K562 (cell line): Measurements from ENCODE around the gene LAMTOR4. TPM values are rescaled to one million over a fixed set of nuclear protein-coding genes. Genes with fewer than 3 reads are reported as not detected.

Experiments
- CBFA2T2 ChIP-seq: fragments of 450-650 bp; conservative IDR thresholded peaks from 2 replicates; pipeline ENCODE4 v1.6.1; 2017; ENCODE audit warnings: mild to moderate bottlenecking
- CBX8 ChIP-seq: fragments of 200-600 bp; sonication (generic); IDR thresholded peaks from 2 replicates; pipeline ENCODE4 v1.6.1; 2012; ENCODE audit warnings: borderline replicate concordance, mixed run types, low read depth, mild to moderate bottlenecking, moderate library complexity, mixed read lengths, low read length, control low read depth, inconsistent platforms; ENCODE audit not compliant: poor library complexity, severe bottlenecking; ENCODE audit errors: extremely low read depth
- DEAF1 ChIP-seq: fragments of 450-650 bp; formaldehyde crosslinking; IDR thresholded peaks from 2 replicates; pipeline ENCODE4 v1.4.0; 2020; ENCODE audit warnings: mild to moderate bottlenecking, moderate library complexity
- EGR1 ChIP-seq: fragments of 450-650 bp; conservative IDR thresholded peaks from 2 replicates; pipeline ENCODE4 v1.6.1; 2017; ENCODE audit warnings: mild to moderate bottlenecking
- ESRRA ChIP-seq: fragments of 450-650 bp; IDR thresholded peaks from 2 replicates; pipeline ENCODE4 v1.6.1; 2014; ENCODE audit warnings: low read depth, mild to moderate bottlenecking, moderate library complexity, borderline replicate concordance
- HES1 ChIP-seq: fragments of 450-650 bp; IDR thresholded peaks from 2 replicates; pipeline ENCODE4 v1.6.1; 2016; ENCODE audit warnings: low read depth, mild to moderate bottlenecking, moderate library complexity
- MEIS2 ChIP-seq: fragments of 450-650 bp; IDR thresholded peaks from 2 replicates; pipeline ENCODE4 v1.6.1; 2014; ENCODE audit warnings: mild to moderate bottlenecking; ENCODE audit not compliant: partially characterized antibody
- NCOA6 ChIP-seq: fragments of 450-650 bp; IDR thresholded peaks from 2 replicates; pipeline ENCODE4 v1.6.1; 2017; ENCODE audit warnings: mild to moderate bottlenecking
- NFE2L1 ChIP-seq: fragments of 450-650 bp; IDR thresholded peaks from 2 replicates; pipeline ENCODE4 v1.6.1; 2016; ENCODE audit warnings: missing genetic modification characterization, low read depth, mild to moderate bottlenecking, missing compliant biosample characterization, moderate library complexity, borderline replicate concordance
- NR2C2 ChIP-seq, 2 experiments: fragments of 200-800 bp in 1 of 2; sonication (Bioruptor generic) in 1 of 2; sonication (generic) in 1 of 2; formaldehyde crosslinking in 1 of 2; IDR thresholded peaks; 2 replicates each; pipeline versions ENCODE4 v1.6.1 to v1.8.0; 2016 to 2022; ENCODE audit warnings: mild to moderate bottlenecking in 1 of 2, missing compliant biosample characterization in 1 of 2, missing genetic modification characterization in 1 of 2, missing genetic modification reagents in 1 of 2
- PHB ChIP-seq: fragments of 250-450 bp; sonication (Bioruptor Pico); IDR thresholded peaks from 2 replicates; pipeline ENCODE4 v1.5.0; 2021
- POLR2A ChIP-seq: fragments of 450-650 bp; conservative IDR thresholded peaks from 2 replicates; pipeline ENCODE4 v1.6.1; 2016
- PREB ChIP-seq: sonication (generic); formaldehyde crosslinking; IDR thresholded peaks from 2 replicates; pipeline ENCODE4 v1.8.1; 2023; ENCODE audit warnings: mild to moderate bottlenecking, missing genetic modification reagents
- RFX1 ChIP-seq: fragments of 450-650 bp; IDR thresholded peaks from 2 replicates; pipeline ENCODE4 v1.6.1; 2016; ENCODE audit warnings: mild to moderate bottlenecking, moderate library complexity
- TRIM28 ChIP-seq: fragments of 450-650 bp; IDR thresholded peaks from 2 replicates; pipeline ENCODE4 v1.6.1; 2017
- XRCC5 ChIP-seq: fragments of 200-400 bp; formaldehyde crosslinking; IDR thresholded peaks from 2 replicates; pipeline ENCODE4 v1.6.1; 2017; ENCODE audit warnings: low read depth, mild to moderate bottlenecking, low read length
- ZBED1 ChIP-seq: IDR thresholded peaks from 2 replicates; pipeline ENCODE4 v1.6.1; 2014
- ZBTB8A ChIP-seq: fragments of 450-650 bp; IDR thresholded peaks from 2 replicates; pipeline ENCODE4 v1.6.1; 2018; ENCODE audit warnings: mild to moderate bottlenecking, moderate library complexity; ENCODE audit not compliant: partially characterized antibody
- ZNF239 ChIP-seq: fragments of 250-450 bp; sonication (Bioruptor Pico); IDR thresholded peaks from 2 replicates; pipeline ENCODE4 v1.4.0; 2020; ENCODE audit warnings: mild to moderate bottlenecking
- ZNF449 ChIP-seq: fragments of 250-450 bp; sonication (Bioruptor Pico); IDR thresholded peaks from 2 replicates; pipeline ENCODE4 v1.8.0; 2022; ENCODE audit warnings: moderate library complexity, mild to moderate bottlenecking, inconsistent platforms
- ZNF655 ChIP-seq: fragments of 250-450 bp; sonication (Bioruptor Pico); IDR thresholded peaks from 2 replicates; pipeline ENCODE4 v1.5.0; 2021
- ZNF76 ChIP-seq: fragments of 250-450 bp; sonication (Bioruptor Pico); IDR thresholded peaks from 2 replicates; pipeline ENCODE4 v1.4.0; 2020; ENCODE audit warnings: mild to moderate bottlenecking, moderate library complexity, borderline replicate concordance
- polyA plus RNA-seq, 8 experiments: library from polyadenylated mRNA; depleted of rRNA in 4 of 8; stranded (reverse) in 5 of 8; unstranded in 3 of 8; fragments of >200 nt; fragmentation: Nextera tagmentation in 2 of 8; fragmentation: Illumina TruSeq in 1 of 8; extraction: Ambion mirVana in 2 of 8; extraction: Trizol in 1 of 8; gene quantifications; 2 replicates each; pipeline versions ENCODE4 v1.2.1 to v1.2.3, GENCODE V29; 2011 to 2014; ENCODE audit warnings: inconsistent platforms in 1 of 8, missing spikeins in 1 of 8
- total RNA-seq, 7 experiments: library from RNA; depleted of rRNA in 6 of 7; stranded (reverse); fragments of >200 nt in 6 of 7; fragmentation: Illumina TruSeq in 2 of 7; extraction: Trizol in 2 of 7; gene quantifications; 2 replicates each; pipeline versions ENCODE4 v1.2.1 to v1.2.3, GENCODE V29; 2011 to 2021; ENCODE audit warnings: low replicate concordance in 1 of 7

LAMTOR4 gene
- total and polyA plus RNA-seq, 9 of the 15 experiments (the other 6 are each of a cell fraction or from before 2014, with no cell fraction given): 79.6 to 314 (median 195) TPM

GRCh38 chr7:100177045-100178001, 28.6 kb downstream of the LAMTOR4 start, which contains the start of the genes GPC2 and STAG3 (continued):
- TF ChIP-seq PREB (CRISPR knock-in tag): no peak
- no peak for TF ChIP-seq ESRRA
- no peak for TF ChIP-seq CBFA2T2
- TF ChIP-seq NFE2L1: no peak
- TF ChIP-seq TRIM28: no peak
- peak; percentile 58 for TF ChIP-seq EGR1
- no peak for TF ChIP-seq MEIS2
- TF ChIP-seq ZNF655 (CRISPR knock-in tag): no peak
- TF ChIP-seq ZNF76 (CRISPR knock-in tag): no peak
- TF ChIP-seq ZBTB8A: no peak
- no peak for TF ChIP-seq PHB (CRISPR knock-in tag)
- TF ChIP-seq NR2C2 (CRISPR knock-in tag; IDR thresholded peaks at IDR 0.05): peak; percentile 81
- no peak for TF ChIP-seq NR2C2 (tag; IDR thresholded peaks at IDR 0.05)
- TF ChIP-seq RFX1: no peak
- TF ChIP-seq HES1: no peak
- no peak for TF ChIP-seq DEAF1 (CRISPR knock-in tag)
- TF ChIP-seq ZBED1: no peak
- TF ChIP-seq XRCC5: no peak
- no peak for TF ChIP-seq NCOA6
- no peak for TF ChIP-seq ZNF449 (CRISPR knock-in tag)
- peak; percentile 62 for TF ChIP-seq POLR2A
- TF ChIP-seq CBX8: no peak
- no peak for TF ChIP-seq ZNF239 (CRISPR knock-in tag)
